Fibroblast of lung (primary cell): Measurements from ENCODE around the gene TAS2R38.

Experiments
- CTCF ChIP-seq, 2 donors: IDR thresholded peaks in 1 of 2; conservative IDR thresholded peaks in 1 of 2; 1 replicate in 1 of 2; 2 replicates in 1 of 2; pipeline ENCODE4 v1.5.1; 2011 to 2012; ENCODE audit warnings: low read length in 2 of 2, control low read depth in 1 of 2, inconsistent platforms in 1 of 2, low read depth in 1 of 2, mild to moderate bottlenecking in 1 of 2
- EZH2 ChIP-seq: IDR thresholded peaks from 2 replicates; pipeline ENCODE4 v1.5.1; 2012; ENCODE audit warnings: low read length, control low read depth, mild to moderate bottlenecking; ENCODE audit errors: missing control alignments

DNA sequence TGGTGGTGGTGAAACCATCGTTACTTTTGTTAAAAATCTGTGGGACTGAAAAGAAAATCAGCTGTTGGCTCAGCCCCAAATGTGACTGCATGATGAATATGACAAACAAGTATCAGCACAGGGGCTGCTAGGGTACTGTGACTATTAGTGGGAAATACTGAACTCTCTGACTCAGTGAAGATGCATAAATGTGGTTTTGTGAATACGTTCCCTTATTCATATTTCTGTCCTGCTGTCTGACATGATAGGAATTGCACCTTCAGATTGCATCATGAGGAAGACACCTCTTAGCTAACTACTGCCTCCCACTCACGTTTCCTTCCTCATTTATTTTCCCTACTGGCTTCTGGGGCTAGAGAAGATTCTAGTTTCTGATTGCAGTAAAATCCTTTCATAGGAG, 28.2 kb downstream of the TAS2R38 start:
- TF ChIP-seq CTCF (conservative IDR thresholded peaks at IDR 0.05 in 1 of 2, IDR thresholded peaks at IDR 0.05 in 1 of 2; ENCODE audit: low read depth in 1 of 2, low read length in 2 of 2) (no peak), EZH2 (no peak)
